Chondrocyte (in vitro differentiated cells): Measurements from ENCODE around the gene DSG2. TPM values are rescaled to one million over a fixed set of nuclear protein-coding genes. Genes with fewer than 3 reads are reported as not detected.

ENCODE experiments used
- DNase-seq: peaks from one replicate; pipeline ENCODE4 v3.0.0; 2021; ENCODE audit warnings: mixed read lengths, low spot score
- H3K27ac Mint-ChIP-seq: one replicate; pipeline ENCODE4 v1.8.0; 2021; ENCODE audit warnings: mild to moderate bottlenecking, moderate library complexity, mixed read lengths; ENCODE audit not compliant: unreplicated experiment
- H3K27me3 Mint-ChIP-seq: 2 replicates; pipeline ENCODE4 v1.8.0; 2021; ENCODE audit warnings: low read depth, mixed read lengths
- H3K36me3 Mint-ChIP-seq: 2 replicates; pipeline ENCODE4 v1.8.0; 2021; ENCODE audit warnings: low read depth, mixed read lengths
- H3K4me1 Mint-ChIP-seq: 2 replicates; pipeline ENCODE4 v1.8.0; 2021; ENCODE audit warnings: low read depth, mild to moderate bottlenecking, mixed read lengths
- H3K4me3 Mint-ChIP-seq: one replicate; pipeline ENCODE4 v1.8.0; 2021; ENCODE audit warnings: mild to moderate bottlenecking, moderate library complexity, mixed read lengths; ENCODE audit not compliant: unreplicated experiment
- H3K9me3 Mint-ChIP-seq: 2 replicates; pipeline ENCODE4 v1.8.0; 2021; ENCODE audit warnings: low read depth, mixed read lengths
- CTCF ChIP-seq: fragments of 200-600 bp; sonication (generic); IDR thresholded peaks from 2 replicates; pipeline ENCODE4 v1.5.0; 2021; ENCODE audit warnings: antibody characterized with exemption, mild to moderate bottlenecking, moderate library complexity
- total RNA-seq: library from RNA; stranded (reverse); gene quantifications from 3 replicates; pipeline ENCODE4 v1.2.1, GENCODE V29; 2021

The DSG2 gene
- total RNA-seq, 1 donor from 2014 or later, result 45.0 TPM

DNA sequence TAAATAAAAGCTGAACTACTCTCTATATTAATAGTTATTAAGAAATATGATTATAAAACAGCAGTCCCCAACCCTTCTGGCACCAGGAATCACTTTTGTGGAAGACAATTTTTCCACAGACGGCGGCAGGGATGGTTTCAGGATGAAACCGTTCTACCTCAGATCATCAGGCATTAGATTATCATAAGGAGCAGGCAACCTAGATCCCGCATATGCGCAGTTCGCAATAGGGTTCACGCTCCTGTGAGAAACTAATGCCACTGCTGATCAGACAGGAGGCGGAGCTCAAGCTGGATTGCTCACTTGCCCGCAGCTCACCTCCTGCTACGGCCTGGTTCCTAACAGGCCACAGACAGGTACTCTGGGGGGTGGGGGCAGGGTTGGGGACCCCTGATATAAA is 19.3 kb upstream of the DSG2 start:
- no peak overlapping the region for H3K4me3 Mint-ChIP-seq
- no peak overlapping the region for H3K27ac Mint-ChIP-seq
- no peaks in the 10 kb centered on the region for H3K36me3 Mint-ChIP-seq
- H3K4me1 Mint-ChIP-seq, result no peaks in the 10 kb centered on the region
- DNase-seq, result no peak
- no peaks in the 10 kb centered on the region for H3K9me3 Mint-ChIP-seq
- H3K27me3 Mint-ChIP-seq, result peaks cover 15% of the 10 kb centered on the region
- TF ChIP-seq CTCF, result no peak

GRCh38 chr18:31482051-31482450 is 15.9 kb upstream of the DSG2 start:
- H3K4me1 Mint-ChIP-seq, result peaks cover 9% of the 10 kb centered on the region
- no peak overlapping the region for H3K4me3 Mint-ChIP-seq
- H3K9me3 Mint-ChIP-seq, result no peaks in the 10 kb centered on the region
- peaks cover 10% of the 10 kb centered on the region for H3K27me3 Mint-ChIP-seq
- DNase-seq, result no peak
- H3K36me3 Mint-ChIP-seq, result no peaks in the 10 kb centered on the region
- TF ChIP-seq CTCF, result no peak
- no peak overlapping the region for H3K27ac Mint-ChIP-seq

- H3K36me3 Mint-ChIP-seq, result no peaks in the 10 kb centered on the region
- no peaks in the 10 kb centered on the region for H3K9me3 Mint-ChIP-seq
- H3K27me3 Mint-ChIP-seq, result peaks cover 10% of the 10 kb centered on the region
- DNase-seq, result no peak
- H3K4me1 Mint-ChIP-seq, result peaks cover 21% of the 10 kb centered on the region
- no peak overlapping the region for H3K27ac Mint-ChIP-seq
- TF ChIP-seq CTCF, result no peak
- H3K4me3 Mint-ChIP-seq, result no peak overlapping the region
Observed at GRCh38 chr18:31483396-31483795, 14.6 kb upstream of the DSG2 start.

- Mint-ChIP-seq H3K27ac (no peak overlapping the region), H3K4me3 (no peak overlapping the region), H3K27me3 (peaks cover 7% of the 10 kb centered on the region), H3K4me1 (peaks cover 21% of the 10 kb centered on the region), H3K9me3 (peaks cover 2% of the 10 kb centered on the region), H3K36me3 (no peaks in the 10 kb centered on the region)
- no peak for TF ChIP-seq CTCF
- no peak for DNase-seq
Observed at GRCh38 chr18:31484461-31484860, 13.5 kb upstream of the DSG2 start.

- no peaks in the 10 kb centered on the region for H3K36me3 Mint-ChIP-seq
Observed at GRCh38 chr18:31486165-31486564, 11.8 kb upstream of the DSG2 start.

More at GRCh38 chr18:31486165-31486564, 11.8 kb upstream of the DSG2 start:
- Mint-ChIP-seq H3K9me3 (peaks cover 4% of the 10 kb centered on the region), H3K27ac (no peak overlapping the region), H3K4me1 (peaks cover 21% of the 10 kb centered on the region), H3K27me3 (peaks cover 5% of the 10 kb centered on the region), H3K4me3 (no peak overlapping the region)
- DNase-seq, result no peak
- no peak for TF ChIP-seq CTCF
